Thoracic aorta (tissue), 2 donors: ENCODE results near the gene PHETA1. TPM values are rescaled to one million over a fixed set of nuclear protein-coding genes. Genes with fewer than 3 reads are reported as not detected.

Source experiments
- ATAC-seq: fragments of 150-250 bp; one replicate; pipeline ENCODE4 v1.8.0; 2017; ENCODE audit warnings: low read depth; ENCODE audit not compliant: insufficient number of reproducible peaks, low FRiP score
- DNase-seq: peaks from one replicate; pipeline ENCODE4 v3.0.0-alpha.2; 2020; ENCODE audit warnings: low spot score
- H3K27ac ChIP-seq, 2 donors: fragments of 200-600 bp; sonication (generic); 1 replicate in 1 of 2; 2 replicates in 1 of 2; pipeline ENCODE4 v1.5.1; 2016; ENCODE audit warnings: mild to moderate bottlenecking in 2 of 2, moderate library complexity in 2 of 2
- H3K27me3 ChIP-seq: fragments of 200-600 bp; sonication (generic); replicated peaks from 2 replicates; pipeline ENCODE4 v1.6.0; 2016; ENCODE audit warnings: mild to moderate bottlenecking; ENCODE audit not compliant: insufficient read depth
- H3K36me3 ChIP-seq: fragments of 200-600 bp; sonication (generic); one replicate; pipeline ENCODE4 v1.5.1; 2016
- H3K4me1 ChIP-seq, 2 donors: fragments of 200-600 bp; sonication (generic); 1 replicate in 1 of 2; 2 replicates in 1 of 2; pipeline versions ENCODE4 v1.5.1 to v1.6.0; 2016; ENCODE audit warnings: low read depth in 2 of 2, mild to moderate bottlenecking in 1 of 2; ENCODE audit not compliant: control insufficient read depth in 1 of 2
- H3K4me3 ChIP-seq: fragments of 200-600 bp; sonication (generic); 2 replicates; pipeline ENCODE4 v1.5.1; 2016; ENCODE audit warnings: mild to moderate bottlenecking
- H3K9me3 ChIP-seq: fragments of 200-600 bp; sonication (generic); 2 replicates; pipeline ENCODE4 v1.5.1; 2016
- CTCF ChIP-seq: fragments of 200-600 bp; sonication (generic); IDR thresholded peaks from one replicate; pipeline ENCODE4 v1.5.1; 2019; ENCODE audit warnings: antibody characterized with exemption
- total RNA-seq, 2 donors: library from RNA; depleted of rRNA; stranded (reverse); fragments of >200 nt; gene quantifications; one replicate each; pipeline versions ENCODE4 v1.1.0 to v1.2.3, GENCODE V29; 2016

Gene PHETA1
- total RNA-seq, 2 donors from 2014 or later, result 12.6 to 14.7 TPM

DNA sequence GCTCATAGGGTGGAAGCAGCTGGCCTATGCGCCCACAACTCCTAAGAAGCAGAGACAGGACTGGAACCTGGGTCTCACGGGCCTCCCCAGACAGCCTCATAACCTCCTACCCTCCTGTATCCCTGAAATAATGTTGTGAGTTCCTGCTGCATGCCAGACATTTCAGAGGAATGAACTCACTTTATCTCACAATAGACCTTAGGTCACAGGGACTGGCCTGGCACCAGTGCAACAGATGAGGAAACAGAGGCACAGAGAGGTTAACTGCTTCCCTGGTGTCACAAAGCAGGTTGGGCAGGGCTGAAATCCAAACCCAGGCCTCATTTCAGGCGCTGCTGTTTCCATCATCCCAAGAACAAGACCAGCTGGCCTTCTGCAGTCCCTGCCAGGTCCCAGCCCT, 5.3 kb downstream of the PHETA1 start:
- no peak for DNase-seq
- no peaks in the 10 kb centered on the region for H3K27me3 ChIP-seq
- peaks cover 11 to 25% of the 10 kb centered on the region in 2 donors for H3K4me1 ChIP-seq
- no peaks in the 10 kb centered on the region for H3K9me3 ChIP-seq
- H3K4me3 ChIP-seq, result no peak overlapping the region
- H3K36me3 ChIP-seq, result peaks cover 14% of the 10 kb centered on the region
- no peak overlapping the region for H3K27ac ChIP-seq
- ATAC-seq, result no peak
- no peak for TF ChIP-seq CTCF

DNA sequence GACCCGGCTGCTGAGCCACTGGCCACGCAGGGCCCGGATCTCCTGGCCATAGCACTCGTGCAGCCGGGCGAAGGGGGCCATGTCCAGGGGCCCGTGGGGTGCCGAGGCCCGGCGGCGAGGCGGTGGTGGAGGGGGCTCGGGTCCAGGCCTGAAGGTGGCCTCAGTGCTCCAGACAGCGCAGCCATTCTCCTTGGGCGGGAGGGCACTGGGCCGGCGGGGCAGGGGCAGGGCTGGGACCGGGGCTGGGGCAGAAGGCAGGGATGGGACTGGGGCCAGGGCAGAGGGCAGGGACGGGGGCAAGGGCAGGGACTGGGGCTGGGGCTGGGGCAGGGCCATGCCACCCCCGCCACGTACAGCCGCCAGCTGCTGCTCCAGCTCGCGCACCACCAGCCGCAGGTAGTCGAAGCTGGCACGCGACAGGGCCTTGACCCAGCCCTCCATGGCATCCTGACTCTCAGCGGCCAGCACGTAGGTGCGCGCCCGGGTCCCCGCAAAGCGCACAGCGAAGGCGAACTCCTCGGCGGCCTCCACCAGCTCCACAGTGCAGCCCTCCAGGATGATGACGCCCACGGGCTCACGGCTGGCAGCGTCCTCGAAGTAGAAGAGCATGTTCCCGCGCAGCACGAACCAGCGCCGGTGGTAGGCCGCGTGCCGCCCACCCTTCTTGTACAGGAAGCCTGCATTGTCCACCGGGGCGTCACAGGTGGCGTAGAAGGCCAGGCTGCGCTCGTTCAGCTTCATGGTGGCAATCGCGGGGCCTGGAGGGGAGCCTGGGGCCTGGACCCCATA, 6.0 kb downstream of the PHETA1 start:
- TF ChIP-seq CTCF, result no peak
- DNase-seq, result no peak
- Histone ChIP-seq H3K27ac (no peak overlapping the region), H3K27me3 (no peaks in the 10 kb centered on the region), H3K9me3 (no peaks in the 10 kb centered on the region), H3K4me1 (peaks cover 9 to 21% of the 10 kb centered on the region in 2 donors), H3K36me3 (peaks cover 14% of the 10 kb centered on the region), H3K4me3 (no peak overlapping the region)
- ATAC-seq, result no peak

- ATAC-seq, result no peak
- DNase-seq, result no peak
- Histone ChIP-seq H3K4me3 (no peak overlapping the region), H3K27ac (no peak overlapping the region), H3K9me3 (no peaks in the 10 kb centered on the region), H3K4me1 (peaks cover 0 to 16% of the 10 kb centered on the region in 2 donors), H3K27me3 (no peaks in the 10 kb centered on the region), H3K36me3 (peaks cover 14% of the 10 kb centered on the region)
- no peak for TF ChIP-seq CTCF
Measured at GRCh38 chr12:111361717-111362576, 6.9 kb downstream of the PHETA1 start.

DNA sequence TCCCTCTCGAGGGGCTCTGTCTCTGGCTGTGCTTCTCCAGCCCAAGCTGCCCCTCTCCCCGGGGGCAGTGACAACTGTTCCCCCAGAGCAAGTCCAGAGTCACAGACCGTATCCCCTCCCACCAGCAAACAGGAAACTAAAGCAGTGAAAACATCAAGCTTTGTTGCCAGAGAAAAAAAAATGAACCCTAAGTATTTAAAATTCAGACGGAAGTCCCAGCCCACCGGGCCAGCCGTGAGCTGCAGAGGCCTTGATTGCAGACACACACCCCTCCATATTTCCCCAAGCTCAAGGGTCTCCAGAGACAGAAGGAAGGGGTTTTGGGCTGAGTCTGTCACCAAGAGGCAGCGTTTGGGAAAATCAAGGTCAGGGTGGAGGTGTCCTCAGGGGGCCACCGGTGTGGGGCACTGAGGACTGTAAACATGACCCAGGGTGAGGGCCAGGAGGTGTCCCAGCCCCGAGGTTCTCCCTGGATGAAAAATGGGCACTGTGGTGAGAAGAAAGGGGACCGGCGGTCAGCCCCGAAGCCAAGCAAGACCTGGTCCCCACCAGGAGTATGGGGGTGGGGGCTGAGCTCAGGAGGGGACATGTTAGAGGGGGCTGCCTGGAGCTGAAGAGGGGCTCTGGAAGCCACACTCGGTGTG, 7.7 kb downstream of the PHETA1 start:
- no peak overlapping the region for H3K4me3 ChIP-seq
- DNase-seq (no peak), ATAC-seq (no peak)
- no peaks in the 10 kb centered on the region for H3K27me3 ChIP-seq
- no peak for TF ChIP-seq CTCF
- H3K36me3 ChIP-seq, result peaks cover 14% of the 10 kb centered on the region
- H3K4me1 ChIP-seq, result peaks cover 0 to 16% of the 10 kb centered on the region in 2 donors
- H3K9me3 ChIP-seq, result no peaks in the 10 kb centered on the region
- H3K27ac ChIP-seq, result no peak overlapping the region
